ENCODE data around the gene CASP12. TPM values are rescaled to one million over a fixed set of nuclear protein-coding genes. Genes with fewer than 3 reads are reported as not detected.

Gene CASP12
- total and polyA plus RNA-seq, 12 donors: 0.17 to 2.8 (median 0.49) TPM; not detected in 4

- H3K4me1 ChIP-seq (replicated peaks in 1 of 2): no peaks in the 10 kb centered on the region
- H3K27ac ChIP-seq: peak overlapping the region in 2 of 5 donors; percentile 45 to 67
- 46 to 66% (median 62%) methylated on average over 1 of the region's 1 CpG for WGBS, 4 donors
- DNase-seq: no peak
- intact Hi-C loops (cut with DNase I): no loop called here
- H3K9me3 ChIP-seq (replicated peaks in 1 of 3): no peaks in the 10 kb centered on the region
- H3K27me3 ChIP-seq: no peaks in the 10 kb centered on the region
- H3K36me3 ChIP-seq (replicated peaks in 1 of 2): no peaks in the 10 kb centered on the region
- H3K4me3 ChIP-seq: peak overlapping the region in 1 of 4 donors; percentile 41
- TF ChIP-seq POLR2A (IDR thresholded peaks at IDR 0.05): no peak
- no peak for TF ChIP-seq CTCF (IDR thresholded peaks at IDR 0.05)
These were observed 389 bp upstream of the CASP12 start for GRCh38 chr11:104898685-104899013.

- intact Hi-C loops (cut with DNase I): no loop called here
- Histone ChIP-seq H3K4me3 (no peak overlapping the region), H3K9me3 (replicated peaks in 1 of 3) (no peaks in the 10 kb centered on the region), H3K36me3 (replicated peaks in 1 of 2) (no peaks in the 10 kb centered on the region), H3K27ac (no peak overlapping the region), H3K4me1 (replicated peaks in 1 of 2) (peaks cover 0 to 3% of the 10 kb centered on the region in 2 donors), H3K27me3 (no peaks in the 10 kb centered on the region)
- TF ChIP-seq POLR2A (IDR thresholded peaks at IDR 0.05) (no peak), CTCF (IDR thresholded peaks at IDR 0.05) (no peak)
- DNase-seq: no peak
- 38 to 52% (median 41%) methylated on average over 2 of the region's 2 CpGs for WGBS, 4 donors
These were observed 2.6 kb downstream of the CASP12 start for GRCh38 chr11:104895634-104896033.

GRCh38 chr11:104893876-104894275, 4.4 kb downstream of the CASP12 start:
- H3K36me3 ChIP-seq (replicated peaks in 1 of 2): no peaks in the 10 kb centered on the region
- WGBS, 4 donors: 89 to 97% (median 94%) methylated on average over 1 of the region's 1 CpG
- no peak overlapping the region for H3K27ac ChIP-seq
- no peak overlapping the region for H3K4me3 ChIP-seq
- H3K9me3 ChIP-seq (replicated peaks in 1 of 3): no peaks in the 10 kb centered on the region
- intact Hi-C loops (cut with DNase I): no loop called here
- no peak for DNase-seq
- peaks cover 0 to 3% of the 10 kb centered on the region in 2 donors for H3K4me1 ChIP-seq (replicated peaks in 1 of 2)
- no peaks in the 10 kb centered on the region for H3K27me3 ChIP-seq
- no peak for TF ChIP-seq POLR2A (IDR thresholded peaks at IDR 0.05)
- no peak for TF ChIP-seq CTCF (IDR thresholded peaks at IDR 0.05)

- no peak for TF ChIP-seq POLR2A (IDR thresholded peaks at IDR 0.05)
- no peak for TF ChIP-seq CTCF (IDR thresholded peaks at IDR 0.05)
- no peak for DNase-seq
- intact Hi-C loops (cut with DNase I): no loop called here
- no peaks in the 10 kb centered on the region for H3K9me3 ChIP-seq (replicated peaks in 1 of 3)
- no peaks in the 10 kb centered on the region for H3K27me3 ChIP-seq
- peak overlapping the region in 1 of 5 donors; percentile 35 for H3K27ac ChIP-seq
- no peak overlapping the region for H3K4me3 ChIP-seq
- WGBS, 4 donors: 46 to 64% (median 58%) methylated on average over 3 of the region's 3 CpGs
- no peaks in the 10 kb centered on the region for H3K36me3 ChIP-seq (replicated peaks in 1 of 2)
- peaks cover 0 to 3% of the 10 kb centered on the region in 2 donors for H3K4me1 ChIP-seq (replicated peaks in 1 of 2)
These were observed 5.3 kb downstream of the CASP12 start for GRCh38 chr11:104892723-104893511.

All from adrenal gland (tissue), 12 donors.